Mesothelial cell of epicardium (in vitro differentiated cells): ENCODE data around the gene CREG2. TPM values are rescaled to one million over a fixed set of nuclear protein-coding genes. Genes with fewer than 3 reads are reported as not detected.

Experiments used
- DNase-seq, 2 experiments: peaks; one replicate each; pipeline ENCODE4 v3.0.0; 2021; ENCODE audit warnings: low spot score in 2 of 2; ENCODE audit not compliant: unreplicated experiment in 2 of 2
- H3K27ac Mint-ChIP-seq: 2 replicates; pipeline ENCODE4 v1.8.0; 2021; ENCODE audit warnings: mixed read lengths
- H3K27me3 Mint-ChIP-seq: 2 replicates; pipeline ENCODE4 v1.8.0; 2021; ENCODE audit warnings: low read depth, mixed read lengths
- H3K36me3 Mint-ChIP-seq: 2 replicates; pipeline ENCODE4 v1.8.0; 2021; ENCODE audit warnings: mixed read lengths
- H3K4me1 Mint-ChIP-seq: 2 replicates; pipeline ENCODE4 v1.8.0; 2021; ENCODE audit warnings: mixed read lengths
- H3K4me3 Mint-ChIP-seq: 2 replicates; pipeline ENCODE4 v1.8.0; 2021; ENCODE audit warnings: mild to moderate bottlenecking, moderate library complexity, mixed read lengths
- H3K9me3 Mint-ChIP-seq: 2 replicates; pipeline ENCODE4 v1.8.0; 2021; ENCODE audit warnings: mixed read lengths
- CTCF ChIP-seq: fragments of 200-600 bp; sonication (generic); IDR thresholded peaks from one replicate; pipeline ENCODE4 v1.5.0; 2021; ENCODE audit warnings: antibody characterized with exemption; ENCODE audit not compliant: unreplicated experiment
- total RNA-seq: library from RNA; stranded (reverse); gene quantifications from 3 replicates; pipeline ENCODE4 v1.2.1, GENCODE V29; 2021

CREG2 gene
- total RNA-seq, result 0.20 to 0.88 TPM (median 0.42 TPM) in 3 replicates

GRCh38 chr2:101387151-101387834 is at the start of gene CREG2:
Gene CREG2, minus strand, starts transcription at chr2:101387503. Its CDS starts 46 bp downstream, at chr2:101387457.
- peak; percentile 57 to 82 for DNase-seq
- Mint-ChIP-seq H3K4me3 (peak within 1 kb of the TSS; percentile 64), H3K27ac (no peak within 1 kb of the TSS), H3K9me3 (no peaks in the 10 kb centered on the region), H3K27me3 (peaks cover 73% of the 10 kb centered on the region), H3K36me3 (no peaks in the 10 kb centered on the region), H3K4me1 (peaks cover 6% of the 10 kb centered on the region)
- peak; percentile 48 for TF ChIP-seq CTCF

- TF ChIP-seq CTCF, result no peak
- no peaks in the 10 kb centered on the region for H3K36me3 Mint-ChIP-seq
- peaks cover 35% of the 10 kb centered on the region for H3K4me1 Mint-ChIP-seq
- H3K9me3 Mint-ChIP-seq, result no peaks in the 10 kb centered on the region
- peak overlapping the region; percentile 89 for H3K27ac Mint-ChIP-seq
- H3K4me3 Mint-ChIP-seq, result peak overlapping the region; percentile 44
- no peaks in the 10 kb centered on the region for H3K27me3 Mint-ChIP-seq
- DNase-seq, result peak; percentile 38 to 50
These were observed 47.9 kb upstream of the CREG2 start for GRCh38 chr2:101435001-101435862.

GRCh38 chr2:101433465-101433864 is 46.2 kb upstream of the CREG2 start:
- no peaks in the 10 kb centered on the region for H3K36me3 Mint-ChIP-seq
- no peak overlapping the region for H3K4me3 Mint-ChIP-seq
- no peaks in the 10 kb centered on the region for H3K9me3 Mint-ChIP-seq
- no peaks in the 10 kb centered on the region for H3K27me3 Mint-ChIP-seq
- no peak overlapping the region for H3K27ac Mint-ChIP-seq
- no peak for DNase-seq
- H3K4me1 Mint-ChIP-seq, result peaks cover 29% of the 10 kb centered on the region
- no peak for TF ChIP-seq CTCF

- no peak overlapping the region for H3K27ac Mint-ChIP-seq
These were observed 45.3 kb upstream of the CREG2 start for GRCh38 chr2:101432411-101433181.

More at GRCh38 chr2:101432411-101433181, 45.3 kb upstream of the CREG2 start:
- TF ChIP-seq CTCF, result no peak
- Mint-ChIP-seq H3K4me3 (no peak overlapping the region), H3K9me3 (no peaks in the 10 kb centered on the region), H3K4me1 (peaks cover 29% of the 10 kb centered on the region), H3K36me3 (no peaks in the 10 kb centered on the region), H3K27me3 (no peaks in the 10 kb centered on the region)
- no peak for DNase-seq
